ENCODE results near the gene SSB. TPM values are rescaled to one million over a fixed set of nuclear protein-coding genes. Genes with fewer than 3 reads are reported as not detected.

The SSB gene
- total RNA-seq (2022; extraction: Qiagen RNA extraction; ENCODE audit: low read depth) = 129 to 149 TPM (median 143 TPM) in 5 replicates

DNA sequence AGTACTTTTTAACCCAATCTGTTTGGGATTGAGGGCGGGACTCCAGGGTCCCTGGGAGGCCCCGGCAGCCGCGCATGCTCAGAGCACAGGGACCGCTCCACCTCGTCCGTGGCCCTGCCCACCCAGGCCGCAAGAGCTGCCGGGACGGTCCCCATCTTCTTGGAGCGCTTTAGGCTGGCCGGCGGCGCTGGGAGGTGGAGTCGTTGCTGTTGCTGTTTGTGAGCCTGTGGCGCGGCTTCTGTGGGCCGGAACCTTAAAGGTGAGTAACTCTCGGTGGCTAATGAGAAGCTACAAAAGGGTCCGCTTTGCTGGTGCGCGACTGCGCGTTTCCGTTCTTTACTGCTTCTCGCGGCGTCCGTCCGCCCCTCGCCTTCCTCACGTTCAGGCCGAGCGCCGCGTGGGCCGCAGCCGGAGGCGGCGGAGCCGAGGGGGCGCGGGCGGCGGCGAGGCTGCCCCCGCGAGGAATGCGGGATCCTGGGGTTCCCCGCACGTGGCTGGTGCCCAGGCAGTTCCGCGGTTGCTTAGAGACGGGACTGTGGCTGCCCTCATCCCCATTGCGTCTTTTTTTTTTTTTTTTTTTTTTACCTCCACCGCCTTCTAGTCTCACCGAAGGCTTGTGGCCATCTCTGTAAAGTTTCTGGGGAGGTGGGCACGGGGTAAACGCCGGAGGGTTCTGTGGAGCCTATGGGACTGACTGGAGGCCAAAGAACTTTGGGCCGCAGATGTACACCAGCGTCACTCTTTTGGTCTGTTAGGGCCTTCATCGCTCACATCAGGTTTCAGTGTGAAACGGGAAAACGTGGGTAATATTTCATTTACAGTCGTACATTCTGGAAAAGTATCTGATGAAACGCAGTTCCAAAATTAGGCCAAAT is at the start of gene SSB:
Gene SSB (plus strand): TSS at position 154 of the 875 bp plus-strand sequence. CDS start 2,090 bp downstream, outside the sequence.

DNA sequence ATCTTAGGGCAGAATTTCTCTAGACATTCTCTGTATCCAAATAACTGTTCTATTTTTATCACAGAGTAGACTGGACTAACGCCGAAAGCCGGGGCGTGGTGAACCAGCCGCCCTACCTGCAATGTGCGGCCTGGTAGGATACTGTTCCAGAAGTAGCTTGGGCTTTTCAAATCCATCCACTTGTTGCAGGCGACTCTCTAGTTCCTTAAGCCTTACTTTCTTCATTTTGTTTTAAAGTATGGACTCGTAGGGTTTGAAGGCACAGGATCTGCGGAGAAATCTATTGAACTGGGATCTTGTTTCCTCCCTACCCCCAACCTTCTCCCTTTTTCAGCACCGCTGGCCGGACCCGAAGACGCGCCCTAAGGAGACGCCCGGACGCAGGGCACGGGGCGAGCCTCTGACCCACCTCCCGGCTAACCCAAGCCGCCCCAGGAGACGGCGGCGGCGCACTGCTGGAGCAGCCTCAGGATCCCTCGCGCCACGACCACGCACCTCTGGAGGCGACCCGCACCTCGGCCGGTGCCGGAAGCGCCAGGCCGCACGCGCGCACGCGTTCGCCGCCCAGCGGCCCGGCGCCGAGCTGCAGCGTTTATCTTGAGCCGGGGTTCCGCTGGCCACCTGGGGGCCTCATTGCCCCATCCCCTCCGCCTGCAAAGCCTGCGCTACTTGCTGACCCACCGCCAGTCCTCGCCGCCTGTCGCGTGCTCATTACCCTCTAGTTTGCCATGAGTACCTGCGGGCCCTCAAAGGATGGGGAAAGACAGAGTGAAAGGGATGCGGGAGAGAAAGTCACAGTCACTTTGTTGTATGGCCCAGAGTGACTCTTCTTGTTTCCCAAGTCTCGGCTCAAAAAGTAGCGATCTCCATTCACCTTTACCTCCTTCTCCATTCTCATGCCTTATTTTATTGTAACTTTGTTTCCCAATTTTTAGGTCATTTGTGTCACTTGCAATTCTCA is 26.0 kb downstream of the SSB start, which contains the start of gene METTL5:
Gene METTL5 (minus strand): TSS at position 533 of the 961 bp plus-strand sequence. CDS start 308 bp downstream, at position 225.

DNA sequence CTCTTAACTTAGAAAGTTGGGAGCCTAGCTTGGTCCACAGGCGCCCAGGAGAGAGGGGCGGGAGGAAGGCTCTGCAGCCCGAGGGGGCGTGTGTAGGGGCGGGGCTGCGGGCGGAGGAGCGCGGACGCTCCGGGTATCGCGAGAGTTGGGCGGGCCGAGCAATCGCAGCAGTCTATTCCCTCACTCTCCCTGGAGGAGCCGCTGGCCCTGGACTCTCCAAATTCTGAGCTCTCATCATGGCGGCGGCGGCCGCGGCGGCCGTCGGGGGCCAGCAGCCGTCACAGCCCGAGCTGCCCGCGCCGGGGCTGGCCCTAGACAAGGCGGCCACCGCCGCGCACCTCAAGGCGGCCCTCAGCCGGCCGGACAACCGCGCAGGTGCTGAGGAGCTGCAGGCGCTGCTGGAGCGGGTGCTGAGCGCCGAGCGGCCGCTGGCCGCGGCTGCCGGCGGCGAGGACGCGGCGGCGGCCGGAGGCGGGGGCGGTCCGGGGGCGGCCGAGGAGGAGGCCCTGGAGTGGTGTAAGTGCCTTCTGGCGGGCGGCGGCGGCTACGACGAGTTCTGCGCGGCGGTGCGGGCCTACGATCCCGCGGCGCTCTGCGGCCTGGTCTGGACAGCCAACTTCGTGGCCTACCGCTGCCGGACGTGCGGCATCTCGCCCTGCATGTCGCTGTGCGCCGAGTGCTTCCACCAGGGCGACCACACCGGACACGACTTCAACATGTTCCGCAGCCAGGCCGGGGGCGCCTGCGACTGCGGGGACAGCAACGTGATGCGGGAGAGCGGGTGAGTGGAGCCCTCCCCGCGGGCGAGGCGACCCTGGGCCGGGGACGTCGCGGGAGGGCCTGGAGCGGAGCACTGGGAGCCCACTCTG is 28.8 kb downstream of the SSB start, which contains the start of gene UBR3:
Gene UBR3 (plus strand): TSS at position 183 of the 869 bp plus-strand sequence. CDS start 54 bp downstream, at position 237.

Other genes starting within 250 kb of the SSB start
- gene FASTKD1, start 225.0 kb upstream of the SSB start, total RNA-seq (2022; extraction: Qiagen RNA extraction; ENCODE audit: low read depth) = 18.8 to 30.4 TPM (median 21.9 TPM) in 5 replicates
- 28.9 to 41.3 TPM (median 37.7 TPM) in 5 replicates for gene PPIG, start 214.5 kb upstream of the SSB start, total RNA-seq (2022; extraction: Qiagen RNA extraction; ENCODE audit: low read depth)
- gene CFAP210, start 104.5 kb upstream of the SSB start, total RNA-seq (2022; extraction: Qiagen RNA extraction; ENCODE audit: low read depth) = 0.13 to 0.81 TPM (median 0.42 TPM) in 5 replicates
- gene PHOSPHO2, start 104.4 kb upstream of the SSB start, total RNA-seq (2022; extraction: Qiagen RNA extraction; ENCODE audit: low read depth) = 1.9 to 3.5 TPM (median 3.0 TPM) in 5 replicates
- gene KLHL23, start 65.0 kb upstream of the SSB start, total RNA-seq (2022; extraction: Qiagen RNA extraction; ENCODE audit: low read depth) = 6.0 to 7.7 TPM (median 7.1 TPM) in 5 replicates
- gene METTL5, start 26.0 kb downstream of the SSB start, total RNA-seq (2022; extraction: Qiagen RNA extraction; ENCODE audit: low read depth) = 65.0 to 79.5 TPM (median 69.9 TPM) in 5 replicates
- gene UBR3, start 28.6 kb downstream of the SSB start, total RNA-seq (2022; extraction: Qiagen RNA extraction; ENCODE audit: low read depth) = 7.0 to 11.3 TPM (median 9.4 TPM) in 5 replicates